Colonic mucosa (tissue), 4 donors: ENCODE measurements around the gene MAPK1. TPM values are rescaled to one million over a fixed set of nuclear protein-coding genes. Genes with fewer than 3 reads are reported as not detected.
"Not testable (repeated sequence)": the region's sequence is repeated elsewhere in the genome, so short reads cannot be mapped to it uniquely, and the experiment has no call there.

ENCODE experiments used
- DNase-seq: peaks from one replicate; pipeline ENCODE4 v3.0.0-alpha.2; 2020
- H3K27ac ChIP-seq: fragments of 200-600 bp; one replicate; pipeline ENCODE4 v1.8.0; 2021
- H3K27me3 ChIP-seq: fragments of 200-600 bp; one replicate; pipeline ENCODE4 v1.8.0; 2021
- H3K36me3 ChIP-seq: fragments of 200-600 bp; one replicate; pipeline ENCODE4 v1.8.0; 2021
- H3K4me1 ChIP-seq: fragments of 200-600 bp; one replicate; pipeline ENCODE4 v1.8.0; 2021; ENCODE audit warnings: mild to moderate bottlenecking
- H3K4me3 ChIP-seq: fragments of 200-600 bp; one replicate; pipeline ENCODE4 v1.8.0; 2021
- H3K9ac ChIP-seq, 2 donors: one replicate each; pipeline ENCODE4 v1.7.0; 2013; ENCODE audit warnings: control low read depth in 2 of 2, low read depth in 2 of 2, low read length in 2 of 2
- H3K9me3 ChIP-seq: fragments of 200-600 bp; one replicate; pipeline ENCODE4 v1.8.0; 2021
- intact Hi-C: fragments of 100-400 bp; cut with DNase I; formaldehyde crosslinking; loops from one replicate; pipeline ENCODE4 v1.14.1; 2022
- total RNA-seq, 2 donors: library from RNA; stranded (reverse); fragmentation: NEBNext Ultra II Directional in 1 of 2; extraction: Animal tissue kit (Norgen Biotek cat#: 25700) in 1 of 2; gene quantifications; one replicate each; pipeline ENCODE4 v1.2.1, GENCODE V29; 2021
- TF ChIP-seq, protein P1 (sequence below): fragments of 200-600 bp; IDR thresholded peaks from one replicate; pipeline ENCODE4 v1.8.0; 2022; ENCODE audit warnings: antibody characterized with exemption, mild to moderate bottlenecking
- donor health status: healthy.
- donor health status: DM: no; HTN: no; CAD: no.
- donor health status: DM: no; HTN: no; CAD: no.

The MAPK1 gene
- total RNA-seq, 2 donors from 2014 or later: 140 to 147 TPM

DNA sequence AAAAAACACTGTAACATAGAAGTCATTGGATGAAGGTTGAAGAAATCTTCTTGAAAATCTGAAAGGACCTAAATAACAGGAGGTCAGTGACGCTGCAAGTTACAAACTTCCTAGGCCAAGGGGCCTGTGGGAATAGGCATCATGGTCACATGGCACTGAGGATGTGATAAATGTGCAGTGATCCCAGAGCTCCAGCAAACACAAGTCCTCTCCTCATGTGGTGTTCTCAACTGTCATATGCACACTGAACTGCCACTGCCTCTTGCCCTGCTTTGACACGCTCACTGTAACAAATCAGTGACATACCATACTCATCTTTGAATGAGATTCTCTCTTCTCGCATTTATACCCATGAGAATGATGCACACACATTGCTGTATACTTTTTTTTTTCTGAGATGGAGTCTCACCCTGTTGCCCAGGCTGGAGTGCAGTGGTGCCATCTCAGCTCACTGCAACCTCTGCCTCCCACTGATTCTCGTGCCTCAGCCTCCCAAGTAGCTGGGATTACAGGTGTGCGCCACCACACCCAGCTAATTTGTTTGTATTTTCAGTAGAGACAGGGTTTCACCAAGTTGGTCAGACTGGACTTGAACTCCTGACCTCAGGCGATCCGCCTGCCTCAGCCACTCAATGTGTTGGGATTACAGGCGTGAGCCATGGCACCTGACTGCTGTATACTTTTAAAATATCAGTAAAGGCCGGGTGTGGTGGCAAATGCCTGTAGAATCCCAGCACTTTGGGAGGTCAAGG is 66.7 kb downstream of the MAPK1 start:
- intact Hi-C loops: no loop called here
- no peaks in the 10 kb centered on the region for H3K27me3 ChIP-seq
- peaks cover 8% of the 10 kb centered on the region for H3K36me3 ChIP-seq
- H3K4me3 ChIP-seq: no peak overlapping the region
- TF ChIP-seq, protein P1, sequence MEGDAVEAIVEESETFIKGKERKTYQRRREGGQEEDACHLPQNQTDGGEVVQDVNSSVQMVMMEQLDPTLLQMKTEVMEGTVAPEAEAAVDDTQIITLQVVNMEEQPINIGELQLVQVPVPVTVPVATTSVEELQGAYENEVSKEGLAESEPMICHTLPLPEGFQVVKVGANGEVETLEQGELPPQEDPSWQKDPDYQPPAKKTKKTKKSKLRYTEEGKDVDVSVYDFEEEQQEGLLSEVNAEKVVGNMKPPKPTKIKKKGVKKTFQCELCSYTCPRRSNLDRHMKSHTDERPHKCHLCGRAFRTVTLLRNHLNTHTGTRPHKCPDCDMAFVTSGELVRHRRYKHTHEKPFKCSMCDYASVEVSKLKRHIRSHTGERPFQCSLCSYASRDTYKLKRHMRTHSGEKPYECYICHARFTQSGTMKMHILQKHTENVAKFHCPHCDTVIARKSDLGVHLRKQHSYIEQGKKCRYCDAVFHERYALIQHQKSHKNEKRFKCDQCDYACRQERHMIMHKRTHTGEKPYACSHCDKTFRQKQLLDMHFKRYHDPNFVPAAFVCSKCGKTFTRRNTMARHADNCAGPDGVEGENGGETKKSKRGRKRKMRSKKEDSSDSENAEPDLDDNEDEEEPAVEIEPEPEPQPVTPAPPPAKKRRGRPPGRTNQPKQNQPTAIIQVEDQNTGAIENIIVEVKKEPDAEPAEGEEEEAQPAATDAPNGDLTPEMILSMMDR: no peak
- H3K27ac ChIP-seq: no peak overlapping the region
- no peaks in the 10 kb centered on the region for H3K9me3 ChIP-seq
- H3K4me1 ChIP-seq: no peaks in the 10 kb centered on the region
- no peak overlapping the region for H3K9ac ChIP-seq
- no peak for DNase-seq

DNA sequence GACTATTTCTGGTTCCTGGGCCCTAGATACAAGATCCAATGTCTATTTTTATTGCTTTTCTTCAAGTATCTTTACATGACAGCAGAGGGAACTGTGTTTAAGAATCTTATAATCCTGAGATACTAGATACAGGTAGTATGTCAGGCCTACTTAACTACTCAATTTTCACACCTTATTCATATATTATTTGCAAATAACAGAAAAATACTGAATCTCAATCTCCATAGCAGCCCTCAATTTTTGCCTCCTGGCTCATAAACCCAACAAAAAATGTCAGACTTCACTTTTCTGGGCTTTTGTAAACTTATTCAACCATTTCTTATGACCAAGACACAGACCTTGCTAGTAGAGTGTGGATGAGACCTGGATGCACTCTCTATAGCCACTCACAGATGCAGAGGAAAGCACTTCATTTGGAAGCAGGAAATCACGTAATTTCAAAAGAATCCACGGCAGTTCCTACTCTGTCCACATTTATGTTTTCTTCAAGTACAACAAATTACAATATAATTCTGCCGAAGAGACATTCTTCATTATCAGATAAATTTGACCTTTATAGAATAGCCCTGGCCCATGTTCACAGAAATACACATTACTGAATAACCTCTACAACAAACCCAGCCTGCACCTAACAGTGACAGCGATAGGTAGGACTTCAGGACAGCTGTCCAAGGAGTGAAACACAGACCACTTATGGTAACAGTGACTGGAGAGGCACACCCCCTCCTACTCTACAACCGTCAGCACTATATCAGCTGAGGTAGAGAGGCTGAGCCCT is 69.8 kb downstream of the MAPK1 start:
- Histone ChIP-seq H3K27ac (no peak overlapping the region), H3K4me3 (no peak overlapping the region), H3K4me1 (no peaks in the 10 kb centered on the region), H3K9ac (no peak overlapping the region), H3K36me3 (peaks cover 8% of the 10 kb centered on the region), H3K27me3 (no peaks in the 10 kb centered on the region), H3K9me3 (no peaks in the 10 kb centered on the region)
- intact Hi-C loops: no loop called here
- DNase-seq: no peak
- TF ChIP-seq, protein P1: no peak

DNA sequence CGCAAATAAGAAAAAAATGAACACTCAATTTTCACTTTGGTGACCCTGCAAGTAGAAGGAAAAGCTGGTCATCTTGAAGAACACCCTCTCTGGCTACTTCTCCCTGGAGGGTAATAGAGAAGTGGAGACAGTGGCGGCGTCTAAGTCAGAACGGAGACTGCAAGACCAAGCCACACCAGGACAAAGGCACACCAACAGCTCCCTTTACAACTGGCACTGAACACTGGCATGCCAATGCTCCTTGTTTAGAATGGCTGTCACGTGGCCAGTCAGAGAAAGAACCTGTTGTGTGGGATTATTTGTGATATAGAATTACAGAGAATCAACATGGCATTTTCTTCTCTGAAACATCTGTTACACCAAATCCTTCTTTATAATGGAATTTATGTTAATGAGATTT is 70.6 kb downstream of the MAPK1 start:
- DNase-seq: no peak
- Histone ChIP-seq H3K27ac (no peak overlapping the region), H3K27me3 (no peaks in the 10 kb centered on the region), H3K4me1 (no peaks in the 10 kb centered on the region), H3K9me3 (no peaks in the 10 kb centered on the region), H3K36me3 (peaks cover 8% of the 10 kb centered on the region), H3K9ac (no peak overlapping the region), H3K4me3 (no peak overlapping the region)
- intact Hi-C loops: no loop called here
- TF ChIP-seq, protein P1: no peak

DNA sequence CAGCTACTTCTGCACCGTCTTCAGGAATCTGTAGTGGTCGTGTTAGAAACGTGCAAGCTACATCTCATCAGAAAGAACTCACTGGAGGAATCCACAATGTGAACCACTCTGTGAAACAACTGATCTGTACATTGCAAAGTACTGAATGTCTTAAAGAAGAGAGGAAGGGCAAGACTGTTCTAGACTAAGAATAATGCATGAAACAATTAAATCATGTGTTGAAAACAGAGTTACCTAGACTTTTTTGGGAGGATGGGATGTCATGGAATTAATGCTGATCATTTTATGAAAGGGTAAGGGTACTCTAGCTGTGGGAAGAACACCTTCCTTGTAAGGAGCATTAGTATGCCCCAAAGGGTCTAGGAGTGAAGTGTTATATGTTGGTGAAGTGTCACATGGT is 71.2 kb downstream of the MAPK1 start:
- peaks cover 8% of the 10 kb centered on the region for H3K36me3 ChIP-seq
- DNase-seq: no peak
- no peaks in the 10 kb centered on the region for H3K9me3 ChIP-seq
- H3K27me3 ChIP-seq: no peaks in the 10 kb centered on the region
- intact Hi-C loops: no loop called here
- no peaks in the 10 kb centered on the region for H3K4me1 ChIP-seq
- H3K9ac ChIP-seq: no peak overlapping the region
- H3K27ac ChIP-seq: no peak overlapping the region
- TF ChIP-seq, protein P1: no peak
- H3K4me3 ChIP-seq: no peak overlapping the region

DNA sequence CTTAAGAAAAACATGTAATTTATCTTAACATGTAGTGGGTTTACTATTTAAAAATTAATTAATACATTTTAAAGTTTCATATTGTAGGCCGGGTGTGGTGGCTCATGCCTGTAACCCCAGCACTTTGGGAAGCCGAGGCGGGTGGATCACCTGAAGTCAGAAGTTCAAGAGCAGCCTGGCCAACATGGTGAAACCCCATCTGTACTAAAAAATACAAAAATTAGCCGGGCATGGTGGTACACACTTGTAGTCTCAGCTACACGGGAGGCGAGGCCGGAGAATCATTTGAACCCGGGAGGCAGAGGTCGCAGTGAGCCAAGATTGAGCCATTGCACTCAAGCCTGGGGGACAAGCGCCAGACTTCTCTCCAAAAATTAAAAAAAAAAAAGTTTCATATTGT is 73.7 kb downstream of the MAPK1 start:
- H3K9ac ChIP-seq, DNase-seq, intact Hi-C loops, H3K4me3 ChIP-seq, H3K4me1 ChIP-seq, H3K27me3 ChIP-seq, H3K9me3 ChIP-seq, H3K27ac ChIP-seq, H3K36me3 ChIP-seq: not testable (repeated sequence)
